Measurements from ENCODE around the gene PPP4R4. TPM values are rescaled to one million over a fixed set of nuclear protein-coding genes. Genes with fewer than 3 reads are reported as not detected.

Gene PPP4R4
- total and polyA plus RNA-seq, 8 donors = 0.19 to 1.3 (median 0.66) TPM

- H3K9me3 ChIP-seq = no peaks in the 10 kb centered on the region
- peaks cover 0 to under 1% (median 0%) of the 10 kb centered on the region in 3 donors for H3K4me1 ChIP-seq
- no peaks in the 10 kb centered on the region for H3K27me3 ChIP-seq
- intact Hi-C loops (cut with DNase I) = no loop called here
- H3K36me3 ChIP-seq = no peaks in the 10 kb centered on the region
- TF ChIP-seq CTCF (IDR thresholded peaks at IDR 0.05) = no peak
- DNase-seq (no peak), ATAC-seq (no peak), FAIRE-seq (no peak)
- 87 to 93% methylated on average over 15 of the region's 15 CpGs for WGBS, 2 donors
- H3K4me3 ChIP-seq = no peak overlapping the region
- H3K27ac ChIP-seq = no peak overlapping the region
Measured at GRCh38 chr14:94298130-94298529, 124.0 kb downstream of the PPP4R4 start.

DNA sequence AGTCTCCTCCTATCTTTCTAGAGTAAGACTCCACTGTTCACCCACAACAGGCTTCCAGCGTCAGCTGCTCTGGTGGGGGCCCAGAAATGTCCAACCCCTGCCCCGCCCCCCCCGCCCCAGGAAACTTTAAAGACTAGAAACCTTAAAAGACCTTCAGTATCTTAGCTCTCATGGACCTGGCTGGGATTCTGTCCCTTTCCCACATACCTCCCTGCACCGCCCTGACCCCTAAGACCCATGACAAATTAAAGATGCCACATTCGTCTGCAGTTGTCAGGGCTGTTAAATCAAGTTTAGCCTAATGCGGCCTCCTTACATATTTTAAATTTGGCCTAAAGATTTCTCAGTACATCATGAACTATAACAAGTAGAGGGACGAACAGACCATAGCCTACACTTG is 129.0 kb downstream of the PPP4R4 start:
- no peak for DNase-seq
- Histone ChIP-seq H3K4me1 (no peaks in the 10 kb centered on the region), H3K36me3 (no peaks in the 10 kb centered on the region), H3K27me3 (no peaks in the 10 kb centered on the region), H3K27ac (no peak overlapping the region), H3K4me3 (no peak overlapping the region), H3K9me3 (no peaks in the 10 kb centered on the region)
- no peak for ATAC-seq
- no peak for FAIRE-seq
- intact Hi-C loops (cut with DNase I) = no loop called here
- WGBS, 2 donors = 73 to 85% methylated on average over 7 of the region's 7 CpGs
- TF ChIP-seq CTCF (IDR thresholded peaks at IDR 0.05) = no peak

DNA sequence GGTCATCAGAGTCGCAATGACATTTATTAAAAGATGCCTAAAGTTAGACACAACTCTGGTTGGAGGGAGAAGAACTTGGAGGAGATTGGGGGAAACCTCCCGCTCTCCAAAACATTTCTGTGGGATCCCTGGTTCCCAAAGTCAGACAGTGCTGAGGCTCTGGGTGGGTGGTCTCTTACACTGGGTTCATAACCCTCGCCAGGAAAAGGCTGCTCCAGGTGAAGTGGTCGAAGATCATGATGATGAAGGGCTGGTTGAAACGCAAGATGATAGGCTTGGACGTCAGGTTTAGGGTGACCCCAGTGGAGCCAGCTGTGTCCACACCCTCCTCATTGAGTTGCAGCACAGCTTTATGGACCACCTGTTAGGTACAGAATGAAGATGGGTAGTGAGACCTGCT is 130.1 kb downstream of the PPP4R4 start:
- TF ChIP-seq CTCF (IDR thresholded peaks at IDR 0.05) = no peak
- FAIRE-seq (no peak), ATAC-seq (no peak), DNase-seq (no peak)
- Histone ChIP-seq H3K36me3 (no peaks in the 10 kb centered on the region), H3K4me1 (no peaks in the 10 kb centered on the region), H3K9me3 (no peaks in the 10 kb centered on the region), H3K4me3 (no peak overlapping the region), H3K27ac (no peak overlapping the region), H3K27me3 (no peaks in the 10 kb centered on the region)
- WGBS, 2 donors = 75 to 85% methylated on average over 6 of the region's 6 CpGs
- intact Hi-C loops (cut with DNase I) = no loop called here

- no peak for TF ChIP-seq CTCF (IDR thresholded peaks at IDR 0.05)
- no peaks in the 10 kb centered on the region for H3K9me3 ChIP-seq
- no peak for DNase-seq
- WGBS, 2 donors = 62 to 68% methylated on average over 2 of the region's 2 CpGs
- H3K4me1 ChIP-seq = no peaks in the 10 kb centered on the region
- FAIRE-seq = no peak
- H3K36me3 ChIP-seq = no peaks in the 10 kb centered on the region
- no peak for ATAC-seq
- no peaks in the 10 kb centered on the region for H3K27me3 ChIP-seq
- no peak overlapping the region for H3K4me3 ChIP-seq
- no peak overlapping the region for H3K27ac ChIP-seq
- intact Hi-C loops (cut with DNase I) = no loop called here
Measured at GRCh38 chr14:94305620-94306019, 131.5 kb downstream of the PPP4R4 start.

- ATAC-seq (no peak), FAIRE-seq (no peak)
Measured at GRCh38 chr14:94306047-94306978, 132.2 kb downstream of the PPP4R4 start.

More at GRCh38 chr14:94306047-94306978, 132.2 kb downstream of the PPP4R4 start:
- 62 to 73% methylated on average over 12 of the region's 12 CpGs for WGBS, 2 donors
- TF ChIP-seq CTCF (IDR thresholded peaks at IDR 0.05) = no peak
- H3K4me3 ChIP-seq = no peak overlapping the region
- DNase-seq = no peak
- H3K27ac ChIP-seq = no peak overlapping the region
- no peaks in the 10 kb centered on the region for H3K36me3 ChIP-seq
- intact Hi-C loops (cut with DNase I) = no loop called here
- H3K27me3 ChIP-seq = no peaks in the 10 kb centered on the region
- H3K4me1 ChIP-seq = no peaks in the 10 kb centered on the region
- H3K9me3 ChIP-seq = no peaks in the 10 kb centered on the region

Data from pancreas (tissue), 10 donors.